GM23338 (cell line): ENCODE results near the gene C5orf47. TPM values are rescaled to one million over a fixed set of nuclear protein-coding genes. Genes with fewer than 3 reads are reported as not detected.

ENCODE experiments used
- ATAC-seq: fragments of 200-7000 bp; cut with Tn5 transposase; 3 replicates; pipeline ENCODE4 v1.9.1; 2020
- DNase-seq: peaks from one replicate; pipeline ENCODE4 v3.0.0-alpha.2; 2015; ENCODE audit warnings: low spot score
- H2AFZ ChIP-seq: fragments of 200-600 bp; sonication (generic); 2 replicates; pipeline ENCODE4 v1.8.0; 2016; ENCODE audit warnings: antibody characterized with exemption, mild to moderate bottlenecking, moderate library complexity
- H3F3A ChIP-seq: fragments of 200-600 bp; sonication (generic); replicated peaks from 2 replicates; pipeline ENCODE4 v1.8.0; 2017; ENCODE audit warnings: antibody characterized with exemption, mixed run types, low read depth
- H3K27ac ChIP-seq: fragments of 200-600 bp; sonication (generic); 2 replicates; pipeline ENCODE4 v1.6.1; 2016; ENCODE audit warnings: low read depth
- H3K27me3 ChIP-seq: fragments of 200-600 bp; sonication (generic); 2 replicates; pipeline ENCODE4 v1.8.0; 2016; ENCODE audit warnings: mild to moderate bottlenecking, mixed run types, moderate library complexity; ENCODE audit not compliant: insufficient read depth
- H3K36me3 ChIP-seq: fragments of 200-600 bp; sonication (generic); 2 replicates; pipeline ENCODE4 v1.8.0; 2016; ENCODE audit warnings: mild to moderate bottlenecking; ENCODE audit not compliant: insufficient read depth
- H3K4me1 ChIP-seq: fragments of 200-600 bp; sonication (generic); 2 replicates; pipeline ENCODE4 v1.8.0; 2016; ENCODE audit warnings: mild to moderate bottlenecking, moderate library complexity; ENCODE audit not compliant: insufficient read depth
- H3K4me2 ChIP-seq: fragments of 200-600 bp; sonication (generic); 2 replicates; pipeline ENCODE4 v1.7.1; 2017; ENCODE audit warnings: mixed run types
- H3K4me3 ChIP-seq: fragments of 200-600 bp; sonication (generic); 2 replicates; pipeline ENCODE4 v1.6.1; 2016; ENCODE audit warnings: mixed run types
- H3K79me2 ChIP-seq: fragments of 200-600 bp; sonication (generic); replicated peaks from 2 replicates; pipeline ENCODE4 v1.8.0; 2017; ENCODE audit warnings: mild to moderate bottlenecking; ENCODE audit not compliant: insufficient read depth
- H3K9me2 ChIP-seq: fragments of 200-600 bp; sonication (generic); 2 replicates; pipeline ENCODE4 v1.8.0; 2017; ENCODE audit not compliant: insufficient read depth
- H4K20me1 ChIP-seq: fragments of 200-600 bp; sonication (generic); replicated peaks from 2 replicates; pipeline ENCODE4 v1.8.0; 2017; ENCODE audit warnings: mild to moderate bottlenecking; ENCODE audit not compliant: insufficient read depth
- H3K27ac Mint-ChIP-seq: 2 replicates; pipeline ENCODE4 v1.8.0; 2020; ENCODE audit warnings: inconsistent platforms, mild to moderate bottlenecking, moderate library complexity, mixed read lengths
- H3K27me3 Mint-ChIP-seq: 3 replicates; pipeline ENCODE4 v1.8.0; 2022; ENCODE audit warnings: low read depth, mild to moderate bottlenecking, moderate library complexity, mixed read lengths, inconsistent platforms; ENCODE audit not compliant: insufficient read depth, poor library complexity
- H3K36me3 Mint-ChIP-seq: 3 replicates; pipeline ENCODE4 v1.8.0; 2021; ENCODE audit warnings: low read depth, mild to moderate bottlenecking, inconsistent platforms, moderate library complexity, mixed read lengths
- H3K4me1 Mint-ChIP-seq: 3 replicates; pipeline ENCODE4 v1.8.0; 2020; ENCODE audit warnings: mild to moderate bottlenecking, inconsistent platforms, mixed read lengths
- H3K4me3 Mint-ChIP-seq: 3 replicates; pipeline ENCODE4 v1.8.0; 2021; ENCODE audit warnings: moderate library complexity, mild to moderate bottlenecking, inconsistent platforms, mixed read lengths
- H3K9me3 Mint-ChIP-seq: 3 replicates; pipeline ENCODE4 v1.8.0; 2020; ENCODE audit warnings: moderate library complexity, mild to moderate bottlenecking, inconsistent platforms, mixed read lengths
- CREB1 ChIP-seq: fragments of 250-450 bp; sonication (Bioruptor Pico); IDR thresholded peaks from 2 replicates; pipeline ENCODE4 v1.5.0; 2020; ENCODE audit warnings: low read depth, mild to moderate bottlenecking, moderate library complexity
- CTCF ChIP-seq, 2 experiments: fragments of 200-600 bp in 1 of 2; sonication (generic) in 1 of 2; conservative IDR thresholded peaks; 2 replicates each; pipeline versions ENCODE4 v1.5.1 to v1.6.1; 2016 to 2017; ENCODE audit warnings: antibody characterized with exemption in 2 of 2, low read depth in 2 of 2, mild to moderate bottlenecking in 2 of 2, moderate library complexity in 1 of 2
- ETS1 ChIP-seq: IDR thresholded peaks from 2 replicates; pipeline ENCODE4 v1.6.1; 2016; ENCODE audit warnings: antibody characterized with exemption
- EZH2 ChIP-seq: fragments of 200-600 bp; sonication (generic); IDR thresholded peaks from one replicate; pipeline ENCODE4 v1.8.0; 2017; ENCODE audit warnings: antibody characterized with exemption, mild to moderate bottlenecking, low read depth; ENCODE audit not compliant: unreplicated experiment
- EZH2phosphoT487 ChIP-seq: fragments of 200-600 bp; sonication (generic); IDR thresholded peaks from one replicate; pipeline ENCODE4 v1.8.1; 2018; ENCODE audit warnings: antibody characterized with exemption; ENCODE audit not compliant: unreplicated experiment
- JUNB ChIP-seq: IDR thresholded peaks from one replicate; pipeline ENCODE4 v1.6.1; 2016; ENCODE audit warnings: antibody characterized with exemption; ENCODE audit not compliant: unreplicated experiment
- NANOG ChIP-seq: IDR thresholded peaks from 2 replicates; pipeline ENCODE4 v1.6.1; 2016; ENCODE audit warnings: antibody characterized with exemption, borderline replicate concordance
- POLR2AphosphoS5 ChIP-seq: IDR thresholded peaks from 2 replicates; pipeline ENCODE4 v1.6.1; 2016; ENCODE audit warnings: antibody characterized with exemption, low read depth
- REST ChIP-seq: IDR thresholded peaks from one replicate; pipeline ENCODE4 v1.6.1; 2018; ENCODE audit warnings: antibody characterized with exemption; ENCODE audit not compliant: unreplicated experiment
- STAT1 ChIP-seq: IDR thresholded peaks from one replicate; pipeline ENCODE4 v1.6.1; 2016; ENCODE audit warnings: antibody characterized with exemption; ENCODE audit not compliant: unreplicated experiment
- ZNF114 ChIP-seq: fragments of 250-450 bp; sonication (Bioruptor Pico); IDR thresholded peaks from 2 replicates; pipeline ENCODE4 v1.5.0; 2020; ENCODE audit warnings: mild to moderate bottlenecking, moderate library complexity
- ZNF331 ChIP-seq: fragments of 250-450 bp; sonication (Bioruptor Pico); IDR thresholded peaks from 2 replicates; pipeline ENCODE4 v1.5.0; 2020; ENCODE audit warnings: low read depth, mild to moderate bottlenecking, moderate library complexity
- ZNF462 ChIP-seq: fragments of 250-450 bp; sonication (Bioruptor Pico); IDR thresholded peaks from 2 replicates; pipeline ENCODE4 v1.5.0; 2020; ENCODE audit warnings: mild to moderate bottlenecking, moderate library complexity
- polyA plus RNA-seq: library from polyadenylated mRNA; unstranded; fragments of >200 nt; fragmentation: Nextera tagmentation; extraction: Ambion mirVana; gene quantifications from 2 replicates; pipeline ENCODE4 v1.2.1, GENCODE V29; 2016
- total RNA-seq: library from RNA; depleted of rRNA; stranded (reverse); fragments of >200 nt; shearing (Covaris generic); gene quantifications from 2 replicates; pipeline ENCODE4 v1.2.3, GENCODE V29; 2014

C5orf47 gene
- total and polyA plus RNA-seq, 2 experiments from 2014 or later: 0.63 to 1.1 TPM

- TF ChIP-seq JUNB (no peak), NANOG (no peak), EZH2 (no peak), STAT1 (no peak), ETS1 (no peak), CTCF (conservative IDR thresholded peaks at IDR 0.05; ENCODE audit: low read depth in 2 of 2) (no peak), ZNF114 (CRISPR knock-in tag) (no peak), CREB1 (CRISPR knock-in tag) (no peak), REST (no peak), POLR2AphosphoS5 (no peak), EZH2phosphoT487 (no peak)
Observed at GRCh38 chr5:173998531-173998930, 9.6 kb downstream of the C5orf47 start (continued).

GRCh38 chr5:174000076-174000475 lies 11.1 kb downstream of the C5orf47 start:
- H3K4me1 Mint-ChIP-seq: no peaks in the 10 kb centered on the region
- Histone ChIP-seq H3K79me2 (no peaks in the 10 kb centered on the region), H3K36me3 (no peaks in the 10 kb centered on the region), H4K20me1 (no peaks in the 10 kb centered on the region), H3F3A (no peaks in the 10 kb centered on the region), H3K9me2 (no peaks in the 10 kb centered on the region), H3K27me3 (no peaks in the 10 kb centered on the region), H2AFZ (no peak overlapping the region), H3K4me2 (no peak overlapping the region), H3K27ac (no peak overlapping the region), H3K4me3 (no peak overlapping the region), H3K4me1 (no peaks in the 10 kb centered on the region)
- no peaks in the 10 kb centered on the region for H3K9me3 Mint-ChIP-seq
- no peaks in the 10 kb centered on the region for H3K36me3 Mint-ChIP-seq
- H3K4me3 Mint-ChIP-seq: no peak overlapping the region
- ATAC-seq (no peak), DNase-seq (no peak)
- H3K27ac Mint-ChIP-seq: no peak overlapping the region
- H3K27me3 Mint-ChIP-seq: peaks cover 3% of the 10 kb centered on the region
- no peak for TF ChIP-seq ZNF114 (CRISPR knock-in tag)
- TF ChIP-seq ETS1: no peak
- TF ChIP-seq ZNF462: no peak
- no peak for TF ChIP-seq EZH2
- TF ChIP-seq ZNF331: no peak
- TF ChIP-seq STAT1: no peak
